ENCODE results near the gene ASIC4. TPM values are rescaled to one million over a fixed set of nuclear protein-coding genes. Genes with fewer than 3 reads are reported as not detected.

Gene ASIC4
- total RNA-seq, 1 donor from 2014 or later: not detected

GRCh38 chr2:219496825-219497494 is 17.3 kb upstream of the ASIC4 start:
- DNase-seq (ENCODE audit: low spot score): no peak

- peak; percentile 97 for DNase-seq (ENCODE audit: low spot score)
Observed at GRCh38 chr2:219497495-219498279, 16.6 kb upstream of the ASIC4 start.

- peak; percentile 96 for DNase-seq (ENCODE audit: low spot score)
Observed at GRCh38 chr2:219498280-219499057, 15.8 kb upstream of the ASIC4 start, which contains the start of gene GMPPA. TSS of gene GMPPA (plus strand) at chr2:219498891. CDS start at chr2:219499976, 1,085 bp downstream.

GRCh38 chr2:219499058-219499307 is 15.3 kb upstream of the ASIC4 start:
- no peak for DNase-seq (ENCODE audit: low spot score)

DNA sequence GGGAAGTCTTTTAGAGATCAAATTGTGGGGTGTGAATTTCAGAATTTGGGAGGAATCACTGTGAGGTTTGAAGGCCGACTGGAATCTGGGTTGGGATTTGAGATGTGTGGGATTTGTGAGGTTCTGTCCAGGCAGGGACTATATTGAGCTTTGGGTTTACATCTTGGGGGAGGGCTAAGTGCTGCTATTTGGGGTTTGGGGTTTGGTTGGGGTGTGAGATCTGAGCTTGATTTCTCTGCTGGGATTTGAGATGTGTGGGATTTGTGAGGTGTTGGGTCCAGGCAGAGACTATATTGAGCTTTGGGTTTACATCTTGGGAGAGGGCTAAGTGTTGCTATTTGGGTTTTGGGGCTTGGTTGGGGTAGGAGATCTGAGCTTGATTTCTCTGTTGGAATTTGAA is 14.7 kb upstream of the ASIC4 start:
- DNase-seq (ENCODE audit: low spot score): no peak

DNA sequence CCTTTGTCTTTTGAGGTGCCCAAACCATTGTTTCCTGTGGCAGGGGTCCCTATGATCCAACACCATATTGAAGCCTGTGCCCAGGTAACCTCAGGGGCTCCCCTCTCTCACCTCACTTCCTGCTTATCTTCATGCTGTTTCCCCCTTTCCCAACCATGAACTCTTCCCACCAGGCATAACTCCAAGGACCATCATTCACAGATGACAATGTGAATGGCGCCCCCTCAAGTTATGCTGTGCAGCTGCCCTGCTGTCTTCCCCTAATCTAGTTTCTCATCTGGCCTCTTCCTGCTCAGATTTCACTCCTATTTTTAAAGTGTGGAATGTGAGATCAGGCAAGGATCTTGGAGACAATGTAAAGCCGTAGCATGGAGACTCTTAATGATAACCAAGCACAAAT is 14.1 kb upstream of the ASIC4 start:
- no peak for DNase-seq (ENCODE audit: low spot score)

- DNase-seq (ENCODE audit: low spot score): no peak
Observed at GRCh38 chr2:219501849-219502248, 12.4 kb upstream of the ASIC4 start.

GRCh38 chr2:219502618-219503017 is 11.7 kb upstream of the ASIC4 start:
- no peak for DNase-seq (ENCODE audit: low spot score)

DNA sequence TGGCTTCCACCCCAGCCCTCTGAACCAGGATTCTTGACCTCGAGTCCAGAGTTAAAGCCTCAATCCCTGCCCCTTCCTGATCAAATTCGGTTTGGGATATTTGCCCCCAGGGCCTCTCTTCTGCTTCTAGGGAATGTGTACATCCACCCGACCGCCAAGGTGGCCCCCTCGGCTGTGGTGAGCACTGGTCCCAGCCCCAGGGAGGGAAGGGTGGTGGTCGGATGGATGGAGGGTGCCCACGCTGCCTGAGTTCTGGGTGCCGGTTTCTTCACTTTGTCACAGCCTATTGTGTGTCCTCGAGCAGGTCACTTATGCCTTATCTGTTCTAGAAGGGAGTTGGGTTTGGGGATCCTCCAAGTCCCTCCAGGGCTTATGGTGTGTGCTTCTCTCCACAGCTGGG is 8.7 kb upstream of the ASIC4 start:
- DNase-seq (ENCODE audit: low spot score): no peak

GRCh38 chr2:219506153-219506801 is 8.0 kb upstream of the ASIC4 start:
- DNase-seq (ENCODE audit: low spot score): no peak

GRCh38 chr2:219506802-219507526 is 7.3 kb upstream of the ASIC4 start:
- DNase-seq (ENCODE audit: low spot score): no peak

GRCh38 chr2:219507581-219508443 is 6.5 kb upstream of the ASIC4 start:
- DNase-seq (ENCODE audit: low spot score): no peak

GRCh38 chr2:219508444-219508734 is 5.9 kb upstream of the ASIC4 start:
- no peak for DNase-seq (ENCODE audit: low spot score)

GRCh38 chr2:219508971-219509779 is 5.1 kb upstream of the ASIC4 start:
- no peak for DNase-seq (ENCODE audit: low spot score)

DNA sequence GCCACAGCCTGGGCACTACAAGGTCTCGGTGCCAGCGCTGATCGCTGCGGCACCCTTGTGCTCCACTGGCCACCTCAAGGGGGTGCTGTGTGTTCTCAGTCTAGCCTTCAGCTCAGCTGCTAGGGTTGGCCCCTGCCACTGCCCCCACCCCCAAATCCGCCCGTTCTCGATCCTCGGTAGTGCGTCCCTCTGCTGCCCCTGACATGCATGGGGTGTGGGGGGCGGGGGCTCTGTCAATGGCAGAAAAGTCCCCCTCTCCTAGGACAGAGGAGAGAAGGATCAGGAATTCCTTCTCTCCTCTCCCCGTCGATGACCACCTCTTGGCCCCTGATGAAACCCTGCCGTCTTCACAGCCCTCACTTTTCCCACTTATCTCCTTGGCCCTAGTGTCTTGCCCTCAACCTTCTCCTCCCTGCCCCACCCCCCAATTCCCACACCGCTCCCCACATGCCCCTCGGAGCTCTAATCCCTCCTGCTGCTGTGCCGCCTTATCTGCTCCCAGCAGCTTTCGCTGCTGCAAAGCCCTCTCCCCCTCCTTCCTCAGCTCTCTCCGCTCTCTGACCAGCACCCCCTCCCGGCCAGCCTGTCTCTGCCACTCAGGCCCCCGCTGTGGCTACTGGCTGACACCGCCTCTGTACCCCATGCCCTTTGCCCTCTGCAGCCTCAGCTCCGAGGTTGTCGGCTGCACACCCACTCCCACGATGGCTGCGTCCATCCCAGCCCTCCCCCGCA is 4.3 kb upstream of the ASIC4 start:
- DNase-seq (ENCODE audit: low spot score): no peak

- no peak for DNase-seq (ENCODE audit: low spot score)
Observed at GRCh38 chr2:219510512-219511135, 3.7 kb upstream of the ASIC4 start.

DNA sequence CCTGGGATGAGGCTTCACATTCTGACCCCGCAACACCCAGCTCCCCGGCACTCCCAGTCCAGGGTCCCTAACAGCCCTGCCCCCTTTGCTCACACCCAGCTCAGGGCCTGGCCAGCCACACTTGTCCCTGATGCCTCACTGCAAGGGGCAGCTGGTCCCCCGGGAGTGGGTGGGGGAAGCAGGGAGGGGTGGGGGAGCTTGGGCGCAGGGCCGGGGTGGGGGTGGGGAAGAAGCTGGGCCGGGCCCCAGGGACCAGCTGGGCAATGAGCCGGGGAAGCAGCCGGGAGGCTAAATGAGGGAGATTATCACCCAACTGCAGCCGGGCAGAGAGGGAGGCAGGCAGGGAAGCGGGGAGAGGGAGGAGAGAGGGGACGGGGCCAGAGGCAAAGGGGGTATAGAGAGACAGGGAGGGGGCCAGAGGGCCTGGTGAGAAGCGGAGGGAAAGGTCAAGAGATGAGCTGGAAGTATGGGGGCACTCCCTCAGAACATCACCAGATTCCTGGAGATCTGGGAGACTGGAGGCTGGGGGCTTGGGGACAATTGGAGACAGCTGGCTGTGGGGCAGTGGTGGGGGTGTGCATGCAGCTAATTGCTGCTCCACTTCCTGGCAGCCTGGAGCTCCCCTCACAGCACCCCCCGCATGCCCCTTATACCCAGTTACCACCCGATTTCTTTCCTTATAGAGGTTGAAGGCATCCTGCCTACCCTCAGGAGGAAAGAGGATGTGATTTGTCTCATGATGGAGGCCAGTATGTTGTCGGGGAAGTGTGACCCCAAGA is 2.5 kb upstream of the ASIC4 start:
- no peak for DNase-seq (ENCODE audit: low spot score)

Data from mesenteric fat pad (tissue), 1 donor.